GM04503 (cell line): Measurements from ENCODE around the gene FLAD1.

Experiments
- DNase-seq: peaks from one replicate; pipeline ENCODE4 v3.0.0-alpha.2; 2012; ENCODE audit warnings: low read depth

FLAD1 gene

GRCh38 chr1:155017041-155017945 lies 34.1 kb downstream of the FLAD1 start:
- DNase-seq = no peak

GRCh38 chr1:155017946-155018316 lies 34.8 kb downstream of the FLAD1 start:
- DNase-seq = no peak

GRCh38 chr1:155018617-155019348 lies 35.6 kb downstream of the FLAD1 start:
- DNase-seq = no peak

GRCh38 chr1:155019377-155020245 lies 36.5 kb downstream of the FLAD1 start:
- DNase-seq = no peak

GRCh38 chr1:155022136-155022926 lies 39.2 kb downstream of the FLAD1 start:
- no peak for DNase-seq

GRCh38 chr1:155022927-155023236 lies 39.7 kb downstream of the FLAD1 start:
- DNase-seq = no peak

GRCh38 chr1:155023627-155024026 lies 40.5 kb downstream of the FLAD1 start:
- DNase-seq = no peak

- no peak for DNase-seq
Measured at GRCh38 chr1:155024315-155024714, 41.2 kb downstream of the FLAD1 start.

- DNase-seq = no peak
Measured at GRCh38 chr1:155026154-155026553, 43.0 kb downstream of the FLAD1 start.

GRCh38 chr1:155026588-155026987 lies 43.4 kb downstream of the FLAD1 start:
- DNase-seq = no peak

GRCh38 chr1:155029513-155030242 lies 46.5 kb downstream of the FLAD1 start:
- no peak for DNase-seq

- DNase-seq = no peak
Measured at GRCh38 chr1:155030243-155030795, 47.2 kb downstream of the FLAD1 start.

- DNase-seq = no peak
Measured at GRCh38 chr1:155030899-155031298, 47.8 kb downstream of the FLAD1 start.

GRCh38 chr1:155032886-155033285 lies 49.7 kb downstream of the FLAD1 start:
- DNase-seq = no peak

- DNase-seq = no peak
Measured at GRCh38 chr1:155033524-155033923, 50.4 kb downstream of the FLAD1 start, which contains the start of the genes DCST1 and DCST2. Gene DCST1 (plus strand): TSS chr1:155033824. CDS start chr1:155034037, 213 bp downstream. Gene DCST2 (minus strand): TSS chr1:155033781. CDS start chr1:155033701, 80 bp downstream.

GRCh38 chr1:155034318-155035208 lies 51.4 kb downstream of the FLAD1 start:
- no peak for DNase-seq

- no peak for DNase-seq
Measured at GRCh38 chr1:155035936-155036335, 52.8 kb downstream of the FLAD1 start.

- no peak for DNase-seq
Measured at GRCh38 chr1:155037043-155037442, 53.9 kb downstream of the FLAD1 start.

- DNase-seq = no peak
Measured at GRCh38 chr1:155037851-155038441, 54.8 kb downstream of the FLAD1 start.
